LNCAP (cell line): ENCODE measurements around the gene C9orf85.

ENCODE experiments used
- CTCF ChIP-seq: fragments of 450-650 bp; IDR thresholded peaks from 2 replicates; pipeline ENCODE4 v1.5.1; 2017; ENCODE audit warnings: mild to moderate bottlenecking

The C9orf85 gene

GRCh38 chr9:71895117-71895516, 16.3 kb upstream of the C9orf85 start:
- no peak for TF ChIP-seq CTCF

GRCh38 chr9:71895955-71896354, 15.5 kb upstream of the C9orf85 start:
- no peak for TF ChIP-seq CTCF

DNA sequence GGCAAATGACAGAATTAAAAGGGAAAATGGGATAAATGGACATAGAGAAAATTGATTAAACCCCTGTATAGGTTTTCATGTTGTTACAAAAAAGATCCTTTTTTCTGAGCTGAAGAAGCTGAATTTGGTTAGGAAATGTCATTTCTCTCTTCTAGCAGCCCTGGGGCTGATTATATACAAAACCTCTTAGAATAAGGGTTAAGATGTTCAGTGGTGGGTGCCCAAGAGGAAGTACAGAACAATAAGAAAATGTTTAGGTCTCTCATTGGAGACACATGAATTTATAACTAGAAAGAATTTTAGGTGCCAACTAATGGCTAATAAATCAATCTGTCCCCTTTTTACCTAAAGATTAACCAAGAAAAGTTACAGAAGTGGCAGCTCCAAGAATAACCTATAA, 14.7 kb upstream of the C9orf85 start:
- no peak for TF ChIP-seq CTCF

GRCh38 chr9:71897577-71897976, 13.9 kb upstream of the C9orf85 start:
- TF ChIP-seq CTCF, result no peak

DNA sequence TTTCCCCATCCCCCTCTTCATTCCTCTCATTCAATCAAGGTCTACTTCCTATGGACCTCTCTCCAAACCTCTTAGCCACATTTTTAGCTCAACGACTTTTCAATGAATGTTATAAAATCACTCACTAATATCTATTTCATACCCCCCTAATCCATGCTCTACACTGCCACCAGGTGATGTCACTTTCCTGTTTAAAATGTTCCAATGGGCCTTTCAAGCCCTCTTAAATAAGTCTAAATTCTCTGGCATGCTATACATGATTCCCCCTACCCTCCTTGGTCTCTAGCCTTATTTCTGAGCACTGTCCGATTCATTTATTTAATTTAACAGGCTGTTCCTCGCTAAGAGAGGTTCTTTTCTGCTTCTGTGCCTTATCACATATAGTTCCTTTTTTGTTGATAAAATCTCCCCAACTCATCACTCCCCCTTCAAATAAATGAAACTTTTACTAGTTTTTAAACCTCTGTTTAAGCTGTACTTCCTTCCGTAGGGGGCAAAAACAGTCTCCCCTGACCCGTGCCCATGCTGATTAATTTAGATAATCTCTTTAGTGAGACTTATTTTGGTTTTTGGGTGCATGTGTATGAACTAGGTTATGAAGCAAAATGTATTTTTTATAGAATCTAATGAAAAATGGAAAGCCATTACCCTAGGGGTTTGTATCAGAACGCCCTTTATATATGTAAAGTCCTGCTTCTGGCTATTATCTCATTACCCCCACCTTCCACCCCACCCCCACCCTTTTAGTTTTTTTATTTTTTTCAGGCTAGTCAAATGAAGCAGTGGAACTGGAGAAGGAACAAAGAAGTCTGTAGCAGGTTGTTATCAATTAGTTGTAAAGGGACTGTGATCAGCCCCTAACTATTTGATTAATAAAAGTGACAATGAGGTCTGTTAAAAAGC, 9.5 kb upstream of the C9orf85 start:
- no peak for TF ChIP-seq CTCF

GRCh38 chr9:71904076-71904475, 7.4 kb upstream of the C9orf85 start:
- no peak for TF ChIP-seq CTCF

GRCh38 chr9:71908825-71909224, 2.6 kb upstream of the C9orf85 start:
- TF ChIP-seq CTCF, result no peak
